ENCODE results near the gene COL24A1.

COL24A1 gene

GRCh38 chr1:85824066-85824840, 332.3 kb downstream of the COL24A1 start:
- no peak for TF ChIP-seq EZH2phosphoT487 (IDR thresholded peaks at IDR 0.05; ENCODE audit: borderline replicate concordance, low read length)
- no peak for TF ChIP-seq CTCF (IDR thresholded peaks at IDR 0.05; ENCODE audit: low read depth, low read length, poor library complexity, severe bottlenecking)
- Histone ChIP-seq H3K9me2 (replicated peaks; ENCODE audit: control insufficient read depth, low read length) (no peaks in the 10 kb centered on the region), H3K27ac (ENCODE audit: low read depth, low read length) (no peak overlapping the region), H3K36me3 (ENCODE audit: control insufficient read depth, low read length) (no peaks in the 10 kb centered on the region), H3K9me3 (ENCODE audit: control insufficient read depth, insufficient read depth, low read length) (no peaks in the 10 kb centered on the region), H3K4me3 (ENCODE audit: low read length) (no peak overlapping the region), H3K4me2 (ENCODE audit: low read length) (no peak overlapping the region), H3K79me2 (ENCODE audit: control insufficient read depth, low read length) (no peaks in the 10 kb centered on the region), H3K27me3 (ENCODE audit: control insufficient read depth, low read length) (no peaks in the 10 kb centered on the region), H3K4me1 (ENCODE audit: control insufficient read depth, low read length) (no peaks in the 10 kb centered on the region), H3F3A (ENCODE audit: control insufficient read depth, insufficient read depth) (no peaks in the 10 kb centered on the region), H4K20me1 (ENCODE audit: control insufficient read depth, insufficient read depth, low read depth, low read length) (no peaks in the 10 kb centered on the region)

GRCh38 chr1:85822696-85823095, 333.9 kb downstream of the COL24A1 start:
- H3K4me1 ChIP-seq (ENCODE audit: control insufficient read depth, low read length): no peaks in the 10 kb centered on the region
- H4K20me1 ChIP-seq (ENCODE audit: control insufficient read depth, insufficient read depth, low read depth, low read length): no peaks in the 10 kb centered on the region
- no peaks in the 10 kb centered on the region for H3K9me2 ChIP-seq (replicated peaks; ENCODE audit: control insufficient read depth, low read length)
- H3K9me3 ChIP-seq (ENCODE audit: control insufficient read depth, insufficient read depth, low read length): no peaks in the 10 kb centered on the region
- H3K36me3 ChIP-seq (ENCODE audit: control insufficient read depth, low read length): no peaks in the 10 kb centered on the region
- no peak overlapping the region for H3K4me3 ChIP-seq (ENCODE audit: low read length)
- no peaks in the 10 kb centered on the region for H3K79me2 ChIP-seq (ENCODE audit: control insufficient read depth, low read length)
- TF ChIP-seq CTCF (IDR thresholded peaks at IDR 0.05; ENCODE audit: low read depth, low read length, poor library complexity, severe bottlenecking): no peak
- no peak for TF ChIP-seq EZH2phosphoT487 (IDR thresholded peaks at IDR 0.05; ENCODE audit: borderline replicate concordance, low read length)
- no peak overlapping the region for H3K4me2 ChIP-seq (ENCODE audit: low read length)
- no peaks in the 10 kb centered on the region for H3F3A ChIP-seq (ENCODE audit: control insufficient read depth, insufficient read depth)
- no peaks in the 10 kb centered on the region for H3K27me3 ChIP-seq (ENCODE audit: control insufficient read depth, low read length)
- no peak overlapping the region for H3K27ac ChIP-seq (ENCODE audit: low read depth, low read length)

GRCh38 chr1:85818371-85818770, 338.2 kb downstream of the COL24A1 start:
- Histone ChIP-seq H3K4me1 (ENCODE audit: control insufficient read depth, low read length) (no peaks in the 10 kb centered on the region), H3K27me3 (ENCODE audit: control insufficient read depth, low read length) (no peaks in the 10 kb centered on the region), H3K9me2 (replicated peaks; ENCODE audit: control insufficient read depth, low read length) (no peaks in the 10 kb centered on the region), H3K36me3 (ENCODE audit: control insufficient read depth, low read length) (no peaks in the 10 kb centered on the region), H3K27ac (ENCODE audit: low read depth, low read length) (no peak overlapping the region), H3K9me3 (ENCODE audit: control insufficient read depth, insufficient read depth, low read length) (no peaks in the 10 kb centered on the region), H3K79me2 (ENCODE audit: control insufficient read depth, low read length) (no peaks in the 10 kb centered on the region), H3F3A (ENCODE audit: control insufficient read depth, insufficient read depth) (no peaks in the 10 kb centered on the region), H3K4me2 (ENCODE audit: low read length) (no peak overlapping the region), H3K4me3 (ENCODE audit: low read length) (no peak overlapping the region), H4K20me1 (ENCODE audit: control insufficient read depth, insufficient read depth, low read depth, low read length) (no peaks in the 10 kb centered on the region)
- TF ChIP-seq EZH2phosphoT487 (IDR thresholded peaks at IDR 0.05; ENCODE audit: borderline replicate concordance, low read length): no peak
- no peak for TF ChIP-seq CTCF (IDR thresholded peaks at IDR 0.05; ENCODE audit: low read depth, low read length, poor library complexity, severe bottlenecking)

Measured in DOHH2 (cell line).